NCI-H345 (cell line): ENCODE data around the gene CYP1A2.
A peak's percentile ranks its signal among the peaks of the same experiment; 100 is the strongest.
"Not testable (repeated sequence)": the region's sequence is repeated elsewhere in the genome, so short reads cannot be mapped to it uniquely, and the experiment has no call there.

ENCODE experiments used
- DNase-seq: peaks from one replicate; lab custom pipeline; 2025; lab: John Stamatoyannopoulos, UW

Gene CYP1A2

DNA sequence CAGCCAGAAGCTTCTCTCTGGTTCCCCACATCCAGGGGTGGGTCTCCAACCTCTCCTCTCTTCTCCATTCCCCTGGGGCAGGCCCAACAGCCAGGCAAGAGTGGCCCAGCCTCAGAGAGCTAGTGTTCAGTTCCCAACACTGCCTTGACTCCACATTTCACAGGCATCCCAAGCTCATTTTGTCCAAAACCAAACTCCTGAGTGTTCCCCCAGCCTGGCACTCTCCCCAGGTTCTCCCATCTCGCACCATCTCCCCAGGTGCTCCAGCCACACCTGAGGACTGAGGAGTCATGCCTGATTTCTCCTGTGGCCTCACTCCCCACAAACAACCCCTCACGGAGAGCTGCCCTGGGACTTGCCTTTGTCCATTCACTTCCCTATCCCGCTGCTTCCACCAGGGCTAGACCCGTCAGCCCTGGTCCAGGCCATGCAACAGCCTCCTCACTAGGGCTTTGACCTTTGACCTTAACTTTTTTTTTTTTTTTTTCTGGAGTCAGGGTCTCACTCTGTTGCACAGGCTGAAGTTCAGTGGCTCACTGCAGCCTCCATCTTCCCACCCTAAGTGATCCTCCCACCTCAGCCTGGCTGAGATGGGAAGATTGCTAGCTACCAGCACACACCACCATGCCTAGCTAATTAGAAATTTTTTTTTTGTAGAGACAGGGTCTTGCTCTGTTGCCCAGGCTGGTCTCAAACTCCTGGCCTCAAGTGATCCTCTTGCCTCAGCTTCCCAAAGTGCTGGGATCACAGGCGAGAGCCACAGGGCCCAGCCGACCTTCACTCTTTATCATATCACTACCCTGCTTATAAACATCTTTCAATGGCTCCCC is 29.3 kb downstream of the CYP1A2 start:
- no peak for DNase-seq

DNA sequence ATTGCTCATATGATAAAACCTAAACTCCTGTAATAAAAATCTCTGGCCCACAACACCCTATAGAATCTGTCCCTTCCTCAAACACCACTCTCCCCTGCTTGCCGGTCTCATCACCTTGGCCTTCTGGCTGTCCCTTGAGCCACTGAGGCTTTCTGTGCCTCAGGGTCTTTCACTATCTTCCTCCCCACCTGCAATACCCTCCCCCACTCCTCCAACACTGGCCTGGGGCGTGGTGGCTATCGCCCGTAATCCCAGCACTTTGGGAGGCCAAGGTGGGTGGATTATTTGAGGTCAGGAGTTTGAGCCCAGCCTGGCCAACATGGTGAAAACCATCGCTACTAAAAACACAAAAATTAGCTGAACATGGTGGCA is 29.9 kb downstream of the CYP1A2 start:
- no peak for DNase-seq

DNA sequence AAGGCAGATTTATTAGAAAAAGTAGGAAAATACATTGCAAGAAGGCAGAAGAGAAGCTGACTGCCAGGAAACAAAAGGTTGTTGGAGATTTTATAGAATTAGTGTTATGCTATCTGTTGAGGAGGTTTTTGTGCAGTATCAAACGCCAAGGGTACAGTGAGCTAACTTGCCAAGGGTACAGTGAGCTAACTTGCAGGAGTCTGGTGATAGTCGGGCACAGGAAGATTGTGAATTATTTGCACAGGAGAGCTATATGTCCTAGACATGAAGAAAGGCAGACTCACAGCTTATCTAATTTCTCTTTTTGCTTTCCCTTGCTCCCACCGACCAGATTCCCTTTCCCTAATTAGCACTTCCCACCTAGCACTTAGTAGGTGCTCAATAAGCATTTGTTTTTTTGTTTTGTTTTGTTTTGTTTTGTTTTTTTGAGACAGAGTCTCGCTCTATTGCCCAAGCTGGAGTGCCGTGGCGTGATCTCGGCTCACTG is 30.6 kb downstream of the CYP1A2 start:
- DNase-seq: no peak

DNA sequence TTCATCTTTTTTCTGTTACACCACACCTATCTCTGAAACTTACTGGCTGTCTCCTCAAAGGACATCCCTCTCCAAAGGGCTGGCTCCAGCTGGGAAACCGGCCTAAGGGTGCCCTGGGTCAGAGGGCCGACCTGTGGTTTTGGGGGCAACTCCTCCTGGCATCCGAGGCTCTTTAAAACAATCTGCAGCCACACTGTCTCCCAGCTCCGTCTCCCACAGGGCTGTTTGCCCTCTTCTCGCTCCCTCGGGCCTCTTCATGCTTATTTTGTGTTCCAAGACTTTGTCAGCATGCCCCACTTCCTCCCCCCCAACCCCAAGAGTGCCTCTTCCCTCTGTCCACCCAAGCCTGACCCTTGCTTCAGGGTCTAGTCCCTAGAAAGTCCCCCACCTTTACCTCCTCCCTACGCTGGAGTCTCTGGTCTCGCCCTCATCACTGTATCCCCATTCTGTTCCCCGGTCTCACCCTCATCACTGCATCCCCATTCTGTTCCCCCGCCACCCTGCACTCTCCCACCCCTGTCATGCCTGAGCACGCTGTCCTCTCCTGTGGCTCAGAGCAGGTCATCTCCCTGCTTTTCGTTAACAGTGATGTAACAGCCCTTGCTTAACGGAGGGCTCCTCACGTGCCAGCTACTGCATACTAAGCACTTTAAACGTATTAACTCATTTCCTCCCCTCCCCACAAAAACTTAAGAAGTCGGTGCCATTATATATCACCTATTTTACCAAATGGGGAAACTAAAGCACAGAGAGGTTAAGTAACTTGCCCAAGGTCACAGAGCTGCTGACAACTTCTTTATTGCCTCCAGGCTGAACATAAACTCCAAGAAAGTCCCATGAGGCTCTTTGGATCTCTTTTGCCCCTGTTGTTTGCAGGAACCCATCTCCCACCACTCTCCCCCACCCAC is 32.1 kb downstream of the CYP1A2 start:
- DNase-seq: no peak

DNA sequence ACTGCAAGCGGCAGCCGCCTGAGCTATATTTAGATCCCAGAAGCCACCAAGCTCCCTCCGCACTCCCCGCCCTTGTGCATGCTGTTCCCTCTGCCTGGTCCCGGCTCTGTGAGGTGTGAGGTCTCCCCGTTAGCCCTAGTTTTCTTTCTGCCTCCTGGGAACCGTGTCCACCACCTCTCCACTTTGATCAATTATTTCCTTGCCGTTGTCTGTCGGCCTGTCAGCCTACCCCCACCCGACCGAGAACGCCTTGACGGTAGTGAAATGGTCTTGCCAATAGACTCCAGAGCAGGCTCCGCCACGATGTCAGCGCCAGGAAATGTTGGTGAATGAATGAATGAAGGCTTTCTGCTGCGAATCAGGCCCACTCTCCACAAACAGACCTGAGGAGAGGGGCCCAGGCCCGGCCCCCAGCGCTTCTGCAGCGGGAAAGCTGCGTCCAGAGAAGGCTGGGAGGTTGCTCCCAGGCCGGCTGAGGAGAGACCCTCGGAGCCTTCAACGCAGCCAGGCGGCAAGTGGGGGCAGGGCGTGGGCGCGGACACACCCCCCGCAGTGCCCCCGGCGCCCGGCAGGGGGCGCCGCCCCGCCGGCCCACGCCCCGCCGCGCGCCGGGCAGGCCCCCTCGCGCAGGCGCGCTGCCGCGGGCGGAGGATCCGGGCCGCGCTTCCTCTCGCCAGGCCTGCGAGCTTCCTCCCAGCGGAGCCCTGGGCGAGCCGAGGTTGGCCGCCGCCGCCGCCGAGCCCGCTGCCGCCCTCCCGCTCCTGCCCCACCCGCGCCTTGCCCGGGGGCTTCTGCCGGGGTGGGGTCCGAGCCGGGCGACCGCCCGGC is 33.0 kb downstream of the CYP1A2 start, which contains the start of gene CSK:
Gene CSK (plus strand): TSS at position 650 of the 828 bp plus-strand sequence. CDS start 16,218 bp downstream, outside the sequence.
- DNase-seq: peak; percentile 68

DNA sequence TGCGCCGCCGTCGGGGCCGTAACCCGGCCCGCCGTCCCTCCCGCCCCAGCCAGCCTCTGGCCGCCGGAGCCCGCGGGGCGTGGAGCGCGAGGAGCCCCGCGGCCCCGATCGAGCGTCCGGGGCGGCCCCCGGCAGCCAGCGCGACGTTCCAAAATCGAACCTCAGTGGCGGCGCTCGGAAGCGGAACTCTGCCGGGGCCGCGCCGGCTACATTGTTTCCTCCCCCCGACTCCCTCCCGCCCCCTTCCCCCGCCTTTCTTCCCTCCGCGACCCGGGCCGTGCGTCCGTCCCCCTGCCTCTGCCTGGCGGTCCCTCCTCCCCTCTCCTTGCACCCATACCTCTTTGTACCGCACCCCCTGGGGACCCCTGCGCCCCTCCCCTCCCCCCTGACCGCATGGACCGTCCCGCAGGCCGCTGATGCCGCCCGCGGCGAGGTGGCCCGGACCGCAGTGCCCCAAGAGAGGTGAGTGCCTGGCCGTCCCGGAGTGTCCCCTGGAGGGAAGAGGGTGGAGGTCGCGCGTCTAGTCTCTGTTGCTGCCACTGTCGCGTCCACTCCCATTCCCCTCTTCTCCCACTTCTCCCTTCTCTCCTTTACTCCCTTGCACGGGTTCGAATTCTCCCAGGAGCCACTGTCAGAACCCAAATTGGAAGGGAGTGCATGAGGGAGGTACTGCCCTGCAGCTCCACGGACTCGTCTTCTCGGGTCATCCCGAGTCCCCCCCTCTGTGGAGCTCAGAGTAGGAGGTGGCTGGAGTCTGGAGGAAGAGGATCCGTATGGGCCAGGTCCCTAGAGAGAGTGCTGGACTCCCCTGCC is 33.8 kb downstream of the CYP1A2 start:
- no peak for DNase-seq

DNA sequence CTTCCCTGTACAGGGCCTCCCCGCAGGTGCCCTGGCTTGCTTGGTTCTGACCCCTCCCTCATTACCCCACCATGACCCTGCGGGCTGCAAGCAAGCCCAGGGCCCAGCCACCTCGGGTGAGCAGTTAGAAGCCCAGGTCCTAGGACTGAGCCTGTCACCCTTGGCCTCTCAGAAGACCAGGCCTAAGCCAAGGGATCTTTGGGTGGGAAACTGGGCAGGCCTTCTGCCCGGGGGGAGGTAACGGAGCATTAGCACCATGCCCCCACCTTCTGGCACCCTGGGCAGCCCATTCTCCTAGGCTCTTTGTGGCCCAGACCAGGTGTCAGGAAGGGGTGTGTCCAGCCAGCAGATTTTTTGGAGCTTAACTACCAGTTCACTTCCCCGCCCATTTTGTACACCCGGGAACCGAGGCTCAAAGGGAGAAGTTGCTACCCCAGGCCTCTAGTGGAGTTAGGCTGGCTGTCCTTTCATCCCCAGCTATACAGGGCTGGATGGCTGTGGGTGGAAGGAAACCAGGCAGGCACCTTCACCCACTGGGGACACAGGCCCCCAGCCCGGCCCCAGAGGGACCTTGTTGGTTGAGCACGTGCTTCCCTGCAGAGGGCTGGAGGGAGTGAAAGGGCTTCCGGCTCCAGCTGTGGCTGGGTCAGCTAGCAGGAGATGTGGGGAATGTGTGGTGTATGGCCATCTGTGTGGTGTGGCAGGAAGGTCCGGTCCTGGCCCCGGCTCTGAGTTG is 34.6 kb downstream of the CYP1A2 start:
- DNase-seq: peak; percentile 12

DNA sequence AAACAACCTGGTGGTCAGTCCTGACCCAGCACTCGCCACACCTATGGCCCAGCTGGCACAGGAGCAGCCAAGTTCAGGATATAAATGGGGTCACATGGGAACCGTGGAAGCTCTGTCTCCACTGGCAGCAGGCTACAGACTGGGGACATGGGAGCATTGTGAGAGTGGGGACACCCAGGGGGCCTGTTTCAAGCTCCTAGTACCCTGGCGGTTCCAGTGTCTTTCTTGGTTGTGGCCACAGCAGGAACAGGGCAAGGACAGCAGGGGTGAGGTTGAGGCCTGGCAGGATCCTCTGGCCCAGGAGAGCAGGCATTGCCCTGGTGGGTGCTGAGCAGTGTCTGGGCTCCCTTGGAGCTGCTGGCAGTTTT is 35.1 kb downstream of the CYP1A2 start:
- DNase-seq: no peak

DNA sequence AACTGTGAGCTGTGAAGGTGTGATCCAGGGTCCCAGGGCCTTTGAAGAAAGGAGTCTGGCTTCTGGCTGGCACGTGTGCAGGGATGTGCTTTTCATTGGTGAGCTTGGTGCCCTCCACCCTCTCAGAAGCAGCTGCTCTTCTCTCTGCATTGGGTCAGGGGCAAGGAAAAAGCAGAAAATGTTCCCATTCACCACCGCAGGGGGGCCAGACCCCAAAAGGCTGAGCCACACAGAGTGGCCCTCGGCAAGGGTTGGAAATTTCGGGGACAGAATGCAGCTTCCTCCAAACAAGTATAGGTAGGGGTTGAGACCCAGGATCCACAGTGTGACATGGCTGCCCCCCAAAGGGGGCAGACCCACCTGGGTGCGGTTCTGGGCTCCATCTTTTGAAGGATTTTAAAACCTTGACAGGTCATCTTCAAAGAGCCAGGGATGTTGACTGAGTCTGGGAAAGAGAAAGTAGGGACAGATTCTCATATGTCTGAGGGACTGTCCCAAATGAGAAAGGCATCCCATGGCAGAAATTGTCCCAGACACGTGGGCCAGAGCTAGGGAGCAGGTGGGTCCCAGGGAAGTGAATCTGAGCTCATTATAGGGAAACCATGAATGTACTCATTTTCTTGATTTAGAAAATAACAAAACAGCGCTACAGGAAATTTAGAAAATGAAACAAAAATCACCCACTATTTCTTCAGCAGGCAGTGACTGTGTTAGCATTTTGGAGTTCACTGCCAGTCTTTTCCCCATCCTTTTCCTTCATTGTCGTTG is 36.0 kb downstream of the CYP1A2 start:
- no peak for DNase-seq

DNA sequence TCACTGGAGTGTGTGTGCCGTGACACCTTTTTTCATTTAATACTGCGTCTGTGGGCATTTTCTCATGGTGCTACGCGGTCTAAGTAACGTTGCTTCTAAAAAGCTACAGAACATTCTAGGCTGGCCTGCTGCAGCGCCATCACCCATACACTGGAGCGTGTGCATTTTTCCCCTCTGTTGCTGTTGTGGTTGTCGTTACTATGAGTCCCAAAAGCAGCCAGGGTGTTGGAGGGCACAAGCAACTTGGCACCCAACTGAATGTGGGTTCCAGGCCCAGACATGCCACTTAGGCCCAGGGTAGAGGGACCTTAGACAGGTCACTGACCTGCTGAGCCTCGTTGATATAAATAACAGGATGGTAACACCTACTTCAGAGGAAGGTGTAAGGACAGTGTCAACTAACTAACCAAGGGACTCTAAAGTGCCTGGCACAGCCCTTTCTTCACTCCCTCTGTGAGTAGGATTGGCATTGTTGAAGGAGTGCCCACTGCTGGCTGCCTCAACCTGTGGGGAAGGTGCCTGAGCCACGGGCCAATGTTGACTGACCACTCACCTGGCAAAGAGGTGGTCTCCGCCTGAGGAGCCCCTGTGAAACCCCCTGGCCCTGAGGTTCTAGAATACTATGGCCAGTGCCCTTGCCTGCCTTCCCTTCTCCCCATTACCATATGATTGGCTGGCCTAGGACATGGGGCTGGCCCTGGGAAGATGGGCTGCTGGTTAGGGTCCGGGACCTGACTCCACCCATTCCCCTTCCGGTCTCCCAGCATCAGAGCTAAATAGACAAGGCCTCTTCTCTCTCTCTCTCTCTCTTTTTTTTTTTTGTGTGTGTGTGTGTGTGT is 36.8 kb downstream of the CYP1A2 start:
- DNase-seq: no peak

DNA sequence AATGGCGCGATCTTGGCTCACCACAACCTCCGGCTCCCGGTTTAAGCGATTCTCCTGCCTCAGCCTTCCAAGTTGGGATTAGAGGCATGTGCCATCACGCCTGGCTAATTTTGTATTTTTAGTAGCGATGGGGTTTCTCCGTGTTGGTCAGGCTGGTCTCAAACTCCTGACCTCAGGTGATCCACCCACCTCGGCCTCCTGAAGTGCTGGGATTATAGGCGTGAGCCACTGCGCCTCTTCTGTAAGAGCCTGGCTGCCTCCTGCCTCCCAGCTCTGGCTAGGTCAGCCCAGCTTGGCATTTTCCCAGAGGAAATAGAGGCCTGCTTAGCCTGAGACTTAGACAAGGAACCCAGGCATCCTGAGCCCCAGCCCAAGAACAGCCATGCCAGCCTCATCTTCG is 37.4 kb downstream of the CYP1A2 start:
- not testable (repeated sequence) for DNase-seq

DNA sequence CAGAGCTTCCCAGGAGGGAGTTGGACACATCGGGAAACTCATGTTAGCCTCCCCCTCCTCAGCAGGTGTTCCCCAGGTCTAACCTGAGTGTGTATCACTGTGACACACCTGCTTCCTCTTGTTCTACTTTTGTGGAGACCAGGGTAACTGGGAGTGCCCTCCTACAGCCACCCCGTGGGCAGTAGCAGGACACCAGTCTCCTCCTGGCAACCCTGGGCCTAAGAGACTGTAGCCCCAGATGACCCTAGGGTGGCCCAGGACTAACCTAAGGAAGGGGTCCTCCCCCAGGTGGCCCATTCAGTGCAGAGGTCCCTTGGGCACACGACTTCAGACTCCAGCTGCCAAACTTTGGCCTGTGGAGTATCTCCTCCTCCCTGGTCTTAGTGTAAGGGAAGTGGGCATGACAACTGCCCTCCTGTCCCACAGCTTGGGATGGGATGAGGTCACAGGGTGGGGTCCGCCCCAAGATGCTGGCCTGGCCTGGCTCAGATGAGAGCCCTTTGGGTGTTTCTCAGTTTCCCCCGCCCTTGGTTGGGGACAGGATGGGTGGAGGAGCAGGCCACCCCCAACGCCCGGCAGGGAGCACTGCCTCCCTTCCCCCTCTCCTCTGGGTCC is 38.0 kb downstream of the CYP1A2 start:
- no peak for DNase-seq

DNA sequence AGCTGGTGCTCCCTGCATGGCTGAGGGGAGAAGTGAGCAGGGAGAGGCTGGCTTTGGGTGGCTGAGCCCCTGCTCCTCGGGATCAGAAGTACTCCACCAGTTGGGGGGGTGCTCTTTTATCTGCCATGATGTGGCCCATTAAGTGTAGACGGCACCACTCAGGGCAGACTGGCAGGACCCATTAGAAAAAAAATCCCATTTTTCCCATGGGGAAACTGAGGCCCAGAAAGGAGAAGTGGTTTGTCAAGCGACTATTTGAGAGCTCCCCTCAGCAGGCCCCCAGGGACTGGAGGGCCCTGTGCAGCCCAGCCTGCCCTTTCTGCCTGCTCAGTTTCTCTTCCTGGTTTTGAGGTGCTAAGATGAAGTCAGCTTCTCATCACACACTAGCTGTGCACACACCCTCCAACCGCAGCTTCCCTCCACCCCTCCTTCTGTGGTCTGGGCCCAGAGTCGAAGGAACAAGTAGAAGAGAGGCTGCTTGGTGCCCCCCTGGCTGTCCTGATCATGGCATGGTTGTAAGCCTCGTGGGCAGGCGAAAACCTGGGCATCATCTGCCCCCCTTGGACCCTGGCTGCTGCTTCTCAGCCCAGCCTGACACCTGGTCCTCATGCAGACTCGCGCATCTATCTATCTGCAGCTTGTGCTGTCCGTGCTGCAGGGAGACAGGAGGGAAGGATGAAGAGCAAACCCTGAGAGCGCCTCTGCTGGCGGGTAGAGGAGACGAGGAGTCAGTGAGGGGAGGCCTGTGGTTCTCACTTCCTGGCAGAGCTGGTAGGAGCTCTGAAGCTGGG is 38.8 kb downstream of the CYP1A2 start:
- DNase-seq: no peak

DNA sequence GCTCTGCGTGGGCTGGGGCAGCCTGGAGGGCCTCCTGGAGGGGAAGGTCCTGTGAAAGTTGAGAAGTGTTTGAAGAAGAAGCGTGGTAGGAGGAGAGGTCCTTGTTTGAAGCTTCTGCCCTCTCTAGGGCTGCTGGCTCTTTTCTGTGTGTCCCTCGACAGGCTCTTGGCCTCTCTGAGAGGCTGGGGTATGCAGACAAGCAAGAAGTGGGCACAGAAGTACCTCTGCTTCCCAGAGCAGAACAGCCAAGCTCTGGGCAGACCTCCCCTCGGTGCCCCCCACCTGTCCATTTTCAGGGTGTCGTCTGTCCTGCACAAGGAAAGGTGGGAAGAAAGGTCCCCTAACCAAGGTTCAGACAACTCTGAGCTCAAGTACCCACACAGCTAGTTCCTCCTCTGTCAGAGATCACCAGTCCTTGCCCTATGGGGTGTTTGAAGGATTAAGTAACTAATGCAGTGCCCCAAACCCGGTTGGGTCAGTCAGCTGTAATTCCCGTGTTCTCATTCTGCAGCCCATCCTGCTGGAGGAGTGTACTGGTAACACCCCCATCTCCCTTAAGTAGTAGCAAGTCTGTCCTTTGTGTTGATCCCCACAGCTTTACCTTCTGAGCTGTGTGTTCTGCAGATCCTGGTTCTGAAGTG is 39.5 kb downstream of the CYP1A2 start:
- no peak for DNase-seq

DNA sequence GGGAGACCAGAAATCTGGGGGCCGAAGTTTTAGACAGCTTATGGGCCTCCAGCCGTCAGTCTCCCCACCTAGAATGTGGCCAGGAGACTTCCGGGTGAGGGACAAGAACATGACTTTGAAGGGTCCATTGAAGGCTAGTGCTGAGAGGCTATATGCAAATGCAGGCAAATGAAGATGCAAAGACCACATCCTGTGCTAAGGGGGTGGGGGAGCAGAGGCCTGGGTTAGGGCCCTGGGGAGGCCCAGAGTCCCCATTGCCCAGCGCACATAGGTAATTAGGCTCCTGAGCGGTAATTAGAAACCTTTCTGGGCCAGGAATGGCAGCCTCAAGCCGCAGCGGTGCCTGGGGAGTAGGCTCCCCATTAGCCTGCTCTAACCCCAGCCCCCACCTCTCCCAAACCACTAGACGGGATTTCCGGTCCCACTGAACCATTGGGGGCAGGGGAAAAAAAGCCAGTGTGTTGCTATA is 40.1 kb downstream of the CYP1A2 start:
- DNase-seq: no peak

DNA sequence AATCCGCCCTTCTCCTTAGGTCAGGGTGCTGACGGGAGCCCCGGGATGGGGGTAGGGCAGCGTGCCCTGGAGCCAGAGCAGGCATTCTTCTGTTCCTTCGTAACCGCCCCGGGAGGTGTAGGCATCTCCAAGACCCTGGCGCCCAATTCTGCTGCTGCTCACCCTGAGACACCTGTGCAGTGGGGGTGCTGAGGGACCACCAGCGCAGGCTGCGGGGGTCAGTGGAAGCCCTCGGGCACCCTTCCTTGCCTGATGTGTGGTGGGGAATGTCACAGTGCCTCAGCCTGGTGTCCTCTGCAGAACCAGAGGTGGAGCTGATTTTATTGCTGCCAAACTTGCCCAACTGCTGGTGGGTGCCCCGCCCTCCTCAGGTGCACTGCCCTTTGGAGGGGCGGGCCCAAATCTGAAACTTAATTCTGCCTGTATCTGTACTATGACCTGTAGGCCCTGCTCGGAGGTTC is 40.6 kb downstream of the CYP1A2 start:
- no peak for DNase-seq

DNA sequence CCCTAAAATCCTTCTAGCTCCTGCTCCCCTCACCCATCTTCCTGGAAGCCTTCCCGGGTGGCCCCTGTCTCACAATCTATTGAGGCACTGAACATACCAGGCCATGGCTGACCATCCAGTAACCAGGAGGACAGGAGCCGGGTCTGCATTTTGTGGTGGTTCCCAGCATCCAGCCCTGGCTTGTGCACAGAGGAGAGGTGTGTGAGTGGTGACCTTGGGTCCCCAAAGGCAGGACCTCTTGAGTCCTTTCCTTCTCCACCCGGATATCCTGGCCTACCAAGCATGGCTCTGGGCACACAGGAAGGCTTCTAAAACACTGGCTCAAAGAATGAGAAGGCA is 41.1 kb downstream of the CYP1A2 start:
- no peak for DNase-seq
